Muscle layer of colon (tissue), 2 donors: ENCODE measurements around the gene CCDC74A.
"Not testable (repeated sequence)": the region's sequence is repeated elsewhere in the genome, so short reads cannot be mapped to it uniquely, and the experiment has no call there.

Source experiments
- H3K27ac ChIP-seq: one replicate; pipeline ENCODE4 v1.7.0; 2013; ENCODE audit warnings: low read depth, mild to moderate bottlenecking, low read length, moderate library complexity
- H3K27me3 ChIP-seq, 2 donors: one replicate each; pipeline ENCODE4 v1.7.0; 2013; ENCODE audit warnings: low read length in 2 of 2, mild to moderate bottlenecking in 2 of 2; ENCODE audit not compliant: insufficient read depth in 2 of 2, control insufficient read depth in 1 of 2
- H3K36me3 ChIP-seq: one replicate; pipeline ENCODE4 v1.7.0; 2013; ENCODE audit warnings: mild to moderate bottlenecking, low read length; ENCODE audit not compliant: insufficient read depth
- H3K4me1 ChIP-seq: one replicate; pipeline ENCODE4 v1.7.0; 2013; ENCODE audit warnings: mild to moderate bottlenecking, low read length; ENCODE audit not compliant: insufficient read depth
- H3K4me3 ChIP-seq, 2 donors: one replicate each; pipeline ENCODE4 v1.7.0; 2013; ENCODE audit warnings: low read length in 2 of 2, low read depth in 1 of 2, mild to moderate bottlenecking in 1 of 2, moderate library complexity in 1 of 2
- H3K9ac ChIP-seq: one replicate; pipeline ENCODE4 v1.7.0; 2013; ENCODE audit warnings: low read length
- H3K9me3 ChIP-seq: one replicate; pipeline ENCODE4 v1.7.0; 2013; ENCODE audit warnings: mild to moderate bottlenecking, low read length
- donor health status: abdominal sarcoma.
- donor health status: Adenocarcinoma of cecum.

Gene CCDC74A

DNA sequence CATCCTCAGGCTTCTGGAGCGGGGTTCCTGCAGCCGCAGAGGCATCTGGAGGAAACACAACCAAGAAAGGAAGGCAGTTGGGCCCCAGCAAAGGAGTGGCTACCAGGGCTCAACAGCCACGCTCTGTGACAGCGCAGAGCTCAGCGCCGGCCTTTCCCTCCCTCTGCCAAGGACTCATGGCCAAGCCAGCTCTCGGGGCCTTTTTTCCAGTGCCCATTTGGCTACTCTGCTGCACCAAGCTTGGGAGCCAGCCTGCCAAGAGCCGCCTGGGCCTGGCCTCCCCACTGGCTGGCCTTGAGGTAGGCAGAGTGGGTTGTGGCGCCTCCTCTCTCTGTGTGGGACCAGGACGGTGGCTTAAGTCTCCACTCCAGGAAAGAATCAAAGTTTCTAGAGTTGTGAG is 7.2 kb upstream of the CCDC74A start:
- Histone ChIP-seq H3K27ac (no peak overlapping the region), H3K4me1 (no peaks in the 10 kb centered on the region), H3K9me3 (no peaks in the 10 kb centered on the region), H3K27me3 (no peaks in the 10 kb centered on the region), H3K36me3 (peaks cover 4% of the 10 kb centered on the region), H3K9ac (no peak overlapping the region), H3K4me3 (no peak overlapping the region)

GRCh38 chr2:131521524-131521923 is 6.2 kb upstream of the CCDC74A start:
- H3K4me3 ChIP-seq, H3K4me1 ChIP-seq, H3K36me3 ChIP-seq, H3K27ac ChIP-seq, H3K9me3 ChIP-seq, H3K27me3 ChIP-seq, H3K9ac ChIP-seq: not testable (repeated sequence)

DNA sequence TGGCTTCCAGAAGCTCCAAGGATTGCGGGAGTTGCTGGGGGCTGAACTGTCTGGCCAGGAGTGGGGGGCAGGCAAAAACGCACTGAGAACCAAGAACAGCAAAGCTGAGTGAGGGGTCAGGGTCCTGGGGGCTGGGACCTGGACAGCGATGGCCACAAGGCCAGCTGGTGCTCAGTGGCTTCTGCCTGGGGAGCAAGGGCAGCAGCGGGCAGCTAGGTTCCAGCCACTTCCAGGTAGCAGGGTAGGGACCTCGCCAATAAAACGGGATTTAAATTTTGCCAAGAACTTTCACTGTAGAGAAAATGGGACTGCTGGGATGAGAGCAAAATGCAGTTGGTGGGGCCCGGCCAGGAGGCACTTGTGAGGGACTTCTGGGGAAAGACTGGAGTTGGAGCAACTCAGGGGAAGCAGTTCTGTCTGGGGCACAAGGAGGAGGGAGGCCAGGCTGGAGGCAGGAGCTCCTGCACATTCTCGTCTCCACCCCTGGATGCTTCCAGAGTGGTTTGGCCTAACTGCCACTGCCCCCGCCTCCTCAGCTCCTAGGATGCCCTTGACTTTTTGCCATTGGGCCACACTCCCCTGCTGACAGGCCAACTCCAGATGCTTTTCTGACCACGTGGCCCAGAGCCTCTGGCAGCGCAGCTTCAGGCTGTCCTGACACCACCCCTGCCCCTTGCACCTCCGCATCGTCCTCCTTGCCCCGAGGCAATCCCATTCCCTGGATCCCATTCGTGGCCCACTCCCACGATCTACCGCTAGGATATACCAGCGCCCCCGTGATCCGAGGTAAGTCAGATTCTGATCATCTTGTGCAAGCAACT is 5.5 kb upstream of the CCDC74A start:
- Histone ChIP-seq H3K9ac (no peak overlapping the region), H3K36me3 (peaks cover 2% of the 10 kb centered on the region), H3K4me3 (no peak overlapping the region), H3K9me3 (no peaks in the 10 kb centered on the region), H3K4me1 (no peaks in the 10 kb centered on the region), H3K27me3 (no peaks in the 10 kb centered on the region), H3K27ac (no peak overlapping the region)

DNA sequence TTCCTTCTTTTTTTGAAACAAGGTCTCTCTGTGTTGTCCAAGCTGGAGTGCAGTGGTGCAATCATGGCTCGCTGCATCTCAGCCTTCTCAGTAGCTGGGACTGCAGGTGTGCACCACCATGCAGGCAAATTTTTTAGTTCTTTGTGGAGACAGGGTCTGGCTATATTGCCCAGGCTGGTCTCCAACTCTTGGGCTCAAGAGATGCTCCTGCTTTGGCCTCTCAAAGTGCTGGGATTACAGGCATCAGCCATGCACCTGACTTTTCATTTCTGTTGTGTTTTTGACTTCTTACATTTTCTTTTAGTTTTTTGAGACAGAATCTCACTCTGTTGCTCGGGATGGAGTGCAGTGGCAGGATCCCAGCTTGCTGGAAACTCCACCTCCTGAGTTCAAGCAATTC is 2.4 kb upstream of the CCDC74A start:
- not testable (repeated sequence) for H3K4me1 ChIP-seq, H3K9ac ChIP-seq, H3K36me3 ChIP-seq, H3K9me3 ChIP-seq, H3K4me3 ChIP-seq, H3K27ac ChIP-seq, H3K27me3 ChIP-seq

- H3K4me1 ChIP-seq, H3K9me3 ChIP-seq, H3K27ac ChIP-seq, H3K27me3 ChIP-seq, H3K9ac ChIP-seq, H3K36me3 ChIP-seq, H3K4me3 ChIP-seq: not testable (repeated sequence)
These were observed 1.5 kb downstream of the CCDC74A start for GRCh38 chr2:131528981-131529863.

- not testable (repeated sequence) for H3K4me1 ChIP-seq, H3K9me3 ChIP-seq, H3K36me3 ChIP-seq, H3K27ac ChIP-seq, H3K9ac ChIP-seq, H3K4me3 ChIP-seq, H3K27me3 ChIP-seq
These were observed 2.3 kb downstream of the CCDC74A start for GRCh38 chr2:131529864-131530445.

- not testable (repeated sequence) for H3K4me1 ChIP-seq, H3K36me3 ChIP-seq, H3K27ac ChIP-seq, H3K4me3 ChIP-seq, H3K9me3 ChIP-seq, H3K9ac ChIP-seq, H3K27me3 ChIP-seq
These were observed 3.1 kb downstream of the CCDC74A start for GRCh38 chr2:131530626-131531344.

- not testable (repeated sequence) for H3K9ac ChIP-seq, H3K4me3 ChIP-seq, H3K27me3 ChIP-seq, H3K4me1 ChIP-seq, H3K27ac ChIP-seq, H3K9me3 ChIP-seq, H3K36me3 ChIP-seq
These were observed 4.0 kb downstream of the CCDC74A start for GRCh38 chr2:131531547-131532185.

- H3K4me3 ChIP-seq, H3K27me3 ChIP-seq, H3K9me3 ChIP-seq, H3K36me3 ChIP-seq, H3K27ac ChIP-seq, H3K4me1 ChIP-seq, H3K9ac ChIP-seq: not testable (repeated sequence)
These were observed 5.3 kb downstream of the CCDC74A start for GRCh38 chr2:131532723-131533608.

DNA sequence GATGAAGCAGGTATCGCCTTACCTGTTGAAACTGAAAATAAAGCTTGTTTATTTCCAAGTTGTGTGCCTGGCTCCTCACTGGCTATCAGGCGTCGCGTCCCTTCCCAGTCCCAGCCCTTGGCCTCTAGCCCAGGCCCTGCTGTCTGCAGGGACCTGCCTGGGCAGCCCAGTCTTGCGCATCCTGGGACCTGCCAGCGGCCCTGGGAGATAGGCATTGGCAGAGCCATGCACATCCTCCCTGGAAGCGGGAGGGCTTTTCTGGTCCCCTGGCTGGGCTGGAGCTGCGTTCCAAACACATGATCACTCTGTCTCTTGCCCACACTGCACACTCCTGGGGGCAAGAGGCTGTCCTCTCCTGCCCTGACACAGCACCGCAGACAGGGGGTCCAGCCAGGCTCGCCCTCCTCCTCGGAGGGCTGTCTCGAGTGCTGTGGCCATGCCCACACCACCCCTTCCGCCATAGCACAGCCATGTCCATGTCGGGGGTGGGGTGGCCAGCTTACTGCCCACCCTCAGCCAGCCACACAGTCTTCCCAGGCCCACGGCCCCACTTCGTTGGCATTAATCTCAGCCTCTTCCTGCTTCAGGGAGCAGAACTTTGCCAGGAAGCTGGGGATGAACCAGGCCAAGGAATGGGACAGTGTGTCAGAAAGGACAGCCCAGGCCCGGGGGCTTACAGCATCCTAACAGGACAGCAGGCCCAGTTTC is 6.1 kb downstream of the CCDC74A start:
- not testable (repeated sequence) for H3K4me1 ChIP-seq, H3K9ac ChIP-seq, H3K27ac ChIP-seq, H3K36me3 ChIP-seq, H3K27me3 ChIP-seq, H3K9me3 ChIP-seq, H3K4me3 ChIP-seq
